Activated T-helper 1 cell treated with anti-CD3 and anti-CD28 coated beads, Interleukin-2, amount 50 U/mL, for 16 hours (primary cell): Measurements from ENCODE around the gene COX20.
"Not testable (repeated sequence)": the region's sequence is repeated elsewhere in the genome, so short reads cannot be mapped to it uniquely, and the experiment has no call there.

Experiments
- DNase-seq, 2 donors: peaks; one replicate each; pipeline ENCODE4 v3.0.0-alpha.2; 2020; ENCODE audit warnings: low read depth in 1 of 2, low spot score in 1 of 2

The COX20 gene

GRCh38 chr1:244835276-244836134, at the start of gene COX20:
Gene COX20, plus strand, starts transcription at chr1:244835658. Its CDS starts 57 bp downstream, at chr1:244835715.
- peak; percentile 74 to 84 for DNase-seq

GRCh38 chr1:244788493-244789275, 46.8 kb upstream of the COX20 start:
- DNase-seq = no peak

DNA sequence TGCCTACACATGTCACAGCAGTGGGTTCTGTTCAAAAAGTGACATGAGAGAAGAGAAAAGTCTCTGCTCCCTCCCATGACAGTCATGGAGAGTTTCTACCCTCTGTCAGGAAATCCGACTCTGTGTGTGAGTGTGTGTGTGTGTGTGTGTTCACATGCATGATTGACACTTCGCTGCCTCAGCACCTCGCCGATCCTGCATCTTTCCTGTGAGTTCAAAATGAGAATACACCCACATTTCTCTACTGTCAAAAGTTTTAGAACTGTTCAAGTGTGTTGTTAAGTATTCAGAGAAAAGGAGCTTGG, 46.2 kb upstream of the COX20 start:
- no peak for DNase-seq

- no peak for DNase-seq
Observed at GRCh38 chr1:244789731-244790130, 45.7 kb upstream of the COX20 start.

GRCh38 chr1:244791061-244791460, 44.4 kb upstream of the COX20 start:
- DNase-seq = no peak

DNA sequence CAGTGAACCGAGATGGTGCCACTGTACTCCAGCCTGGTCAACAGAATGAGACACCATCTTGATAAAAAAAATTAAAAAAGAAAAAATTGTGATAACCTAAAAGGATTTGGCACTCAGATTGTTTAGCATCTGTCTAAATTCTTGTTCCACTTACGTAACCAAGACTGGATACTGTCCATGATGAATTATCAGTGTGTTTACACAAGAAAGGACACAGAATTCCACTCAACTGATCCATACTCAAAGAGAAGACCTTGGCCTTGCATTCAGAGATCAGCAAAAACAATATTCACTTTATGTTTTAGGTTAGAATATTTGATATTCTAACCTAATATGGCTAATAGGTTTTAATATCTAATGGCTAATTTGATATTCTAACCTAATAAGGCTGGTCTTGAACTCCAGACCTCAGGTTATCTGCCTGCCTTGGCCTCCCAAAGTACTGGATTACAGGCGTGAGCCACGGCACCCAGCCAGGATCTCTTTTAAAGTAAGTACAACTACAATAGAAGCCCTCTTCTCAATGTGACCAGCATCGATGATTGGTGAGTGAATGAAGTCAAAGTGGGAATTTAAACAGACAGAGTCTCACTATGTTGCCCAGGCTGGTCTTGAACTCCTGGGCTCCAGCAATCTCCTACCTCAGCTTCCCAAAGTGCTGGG, 43.1 kb upstream of the COX20 start:
- DNase-seq = no peak

DNA sequence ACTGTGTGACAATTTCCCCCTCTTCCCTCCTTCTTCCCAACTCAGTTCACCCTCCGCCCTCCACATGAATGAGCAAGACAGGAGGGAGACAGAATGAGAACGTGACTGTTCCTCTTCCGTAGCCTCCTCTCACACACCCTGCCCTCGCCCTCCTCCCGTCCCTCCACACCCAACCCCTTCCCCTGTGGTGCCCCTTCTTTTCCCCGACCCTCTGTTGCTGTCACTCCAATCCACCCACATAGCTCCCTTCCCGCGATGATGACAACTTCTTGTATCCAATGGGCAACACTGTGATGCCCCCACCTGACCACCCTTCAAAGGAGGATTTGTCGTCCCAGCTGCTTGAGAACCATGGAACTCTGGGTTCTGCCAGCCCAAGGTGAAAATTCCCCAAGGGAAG, 41.4 kb upstream of the COX20 start:
- no peak for DNase-seq

GRCh38 chr1:244794516-244794915, 40.9 kb upstream of the COX20 start:
- DNase-seq = not testable (repeated sequence)

- peak; percentile 9 to 19 for DNase-seq
Observed at GRCh38 chr1:244796719-244797406, 38.6 kb upstream of the COX20 start.

DNA sequence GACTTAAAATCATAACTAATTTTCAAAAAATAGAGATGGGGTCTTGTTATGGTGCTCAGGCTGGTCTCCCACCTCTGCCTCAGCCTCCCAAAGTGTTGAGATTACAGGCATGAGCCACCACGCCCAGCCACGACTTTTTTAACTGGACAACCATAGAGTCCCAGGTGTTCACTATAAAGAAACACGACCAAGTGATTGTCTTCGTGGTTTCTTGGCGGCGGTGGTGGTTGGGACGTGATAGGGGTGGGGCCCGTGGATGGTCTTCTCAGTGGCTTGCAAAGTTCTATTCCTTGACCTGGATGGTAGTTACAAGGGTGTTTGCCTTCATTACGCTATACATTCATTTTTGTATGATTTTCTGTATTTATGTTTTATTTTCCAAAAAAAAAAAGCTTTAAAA, 34.6 kb upstream of the COX20 start:
- DNase-seq = no peak

DNA sequence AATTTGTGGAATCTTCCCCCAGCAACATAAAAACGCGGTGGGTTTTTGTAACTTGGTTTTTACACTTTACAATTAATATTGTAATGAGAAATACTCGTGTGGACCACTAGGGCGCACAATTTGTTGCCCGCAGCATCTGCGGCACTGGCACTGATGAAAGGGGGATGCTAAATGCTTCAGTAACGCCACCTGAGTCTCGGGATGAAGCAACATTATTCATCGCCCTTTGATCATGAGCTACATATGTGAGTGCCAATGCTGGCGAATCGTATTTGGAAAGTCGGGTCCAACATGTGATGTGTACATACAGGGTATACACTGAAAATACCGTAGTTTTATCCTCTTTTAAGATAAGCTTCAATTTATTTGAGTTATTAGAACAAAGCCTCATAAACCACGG, 34.2 kb upstream of the COX20 start:
- peak; percentile 15 to 21 for DNase-seq

DNA sequence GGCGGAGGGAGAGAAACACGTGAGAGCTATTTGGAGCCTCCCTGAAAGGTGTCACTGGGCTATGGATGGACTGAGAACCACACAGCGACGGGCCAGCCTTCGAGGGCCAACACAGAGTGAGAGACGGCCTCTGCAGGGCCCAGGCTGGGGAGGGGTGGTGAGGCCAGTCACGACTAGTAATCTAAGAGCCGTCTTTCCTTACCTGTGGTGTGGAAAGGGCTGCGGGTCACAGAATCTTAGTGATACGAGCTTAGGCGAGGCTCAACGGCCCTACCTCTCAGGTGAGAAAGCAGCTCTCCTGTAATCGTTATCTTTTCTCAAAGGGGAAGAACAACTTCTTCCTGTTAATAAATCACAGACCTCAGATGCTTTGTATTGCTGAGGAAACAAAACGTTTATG, 33.4 kb upstream of the COX20 start:
- no peak for DNase-seq

DNA sequence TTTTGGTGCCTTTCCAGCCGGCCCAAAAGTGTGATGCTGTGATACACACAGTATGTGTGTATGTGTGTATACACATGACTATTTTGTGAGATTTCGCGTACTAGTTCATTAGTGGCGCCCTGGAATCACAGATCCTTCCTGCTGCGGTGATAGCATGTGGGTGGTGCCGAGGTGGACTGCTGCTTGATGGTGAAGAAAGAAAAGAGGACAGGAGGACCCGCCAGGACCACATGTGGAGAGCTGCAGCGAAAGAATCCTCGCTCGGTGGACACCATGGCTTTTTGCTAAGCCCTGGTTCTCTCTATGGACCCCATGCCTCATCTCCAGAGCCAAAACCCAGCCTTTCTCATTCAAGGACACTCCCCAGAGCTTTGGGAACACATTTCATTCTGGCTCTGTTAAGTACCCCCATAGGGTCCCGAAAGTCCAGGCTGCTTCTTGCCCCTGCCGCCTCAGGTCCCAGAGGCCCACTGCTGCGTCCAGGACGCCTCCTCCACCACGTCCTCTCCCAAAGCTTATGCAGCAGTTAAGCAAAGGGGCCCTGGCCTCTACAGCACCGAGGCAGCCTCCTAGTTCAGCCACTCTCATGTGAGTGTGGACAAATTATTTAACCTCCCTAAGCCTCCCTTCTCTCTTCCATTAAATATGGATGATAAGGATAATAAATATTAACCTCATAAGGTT, 32.8 kb upstream of the COX20 start:
- no peak for DNase-seq

DNA sequence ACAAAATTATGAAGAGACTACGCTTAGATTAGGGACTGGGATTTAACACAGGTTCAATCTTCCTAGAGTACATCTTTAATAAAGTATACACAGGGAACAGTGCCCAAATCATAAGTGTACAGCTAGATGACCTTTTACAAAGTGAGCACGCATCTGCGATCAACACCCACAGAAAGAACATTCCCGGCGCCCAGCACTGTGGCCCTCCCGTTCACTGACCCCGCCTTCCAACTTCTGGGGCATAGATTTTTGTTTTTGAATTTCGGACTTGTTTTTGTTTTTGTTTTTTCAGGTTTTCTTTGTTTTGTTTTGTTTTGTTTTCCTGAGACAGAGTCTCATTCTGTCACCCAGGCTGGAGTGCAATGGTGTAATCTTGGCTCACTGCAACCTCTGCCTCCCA, 30.6 kb upstream of the COX20 start:
- DNase-seq = no peak

- DNase-seq = no peak
Observed at GRCh38 chr1:244807138-244807537, 28.3 kb upstream of the COX20 start.

- no peak for DNase-seq
Observed at GRCh38 chr1:244810221-244810620, 25.2 kb upstream of the COX20 start.

GRCh38 chr1:244813327-244813726, 22.1 kb upstream of the COX20 start:
- DNase-seq = no peak

DNA sequence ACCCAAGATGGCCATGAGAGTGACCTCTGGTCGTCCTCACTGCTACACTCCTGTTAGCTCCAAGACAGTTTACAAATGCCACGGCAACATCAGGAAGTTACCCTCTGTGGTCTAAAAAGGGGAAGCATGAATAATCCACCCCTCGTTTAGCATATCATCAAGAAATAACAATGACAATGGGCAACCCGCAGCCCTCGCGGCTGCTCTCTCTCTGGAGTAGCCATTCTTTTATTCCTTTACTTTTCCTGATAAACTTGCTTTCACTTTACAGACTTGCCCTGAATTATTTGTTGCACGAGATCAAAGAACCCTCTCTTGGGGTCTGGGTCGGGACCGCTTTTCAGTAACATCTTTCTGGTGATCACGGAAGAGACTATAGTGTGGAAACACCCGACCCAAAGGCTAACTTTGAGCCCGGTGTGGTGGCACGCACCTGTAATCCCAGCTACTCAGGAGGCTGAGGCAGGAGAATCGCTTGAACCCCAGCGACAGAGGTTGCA, 19.8 kb upstream of the COX20 start:
- DNase-seq = no peak

GRCh38 chr1:244817415-244817894, 18.0 kb upstream of the COX20 start:
- DNase-seq = no peak

- no peak for DNase-seq
Observed at GRCh38 chr1:244820131-244820530, 15.3 kb upstream of the COX20 start.
